ENCODE data around the gene MICAL2. TPM values are rescaled to one million over a fixed set of nuclear protein-coding genes. Genes with fewer than 3 reads are reported as not detected.

Gene MICAL2
- total RNA-seq, 1 donor from 2014 or later, result 20.8 TPM

GRCh38 chr11:12075291-12075690 is 35.1 kb upstream of the MICAL2 start:
- H3K4me3 Mint-ChIP-seq (ENCODE audit: unreplicated experiment), result no peak overlapping the region
- peak overlapping the region; percentile 93 for H3K27ac Mint-ChIP-seq (ENCODE audit: unreplicated experiment)
- no peaks in the 10 kb centered on the region for H3K9me3 Mint-ChIP-seq (ENCODE audit: unreplicated experiment)
- H3K27me3 Mint-ChIP-seq (ENCODE audit: unreplicated experiment), result no peaks in the 10 kb centered on the region
- no peak for TF ChIP-seq CTCF (IDR thresholded peaks at IDR 0.05)
- DNase-seq (ENCODE audit: extremely low spot score, unreplicated experiment), result no peak
- no peaks in the 10 kb centered on the region for H3K36me3 Mint-ChIP-seq (ENCODE audit: unreplicated experiment)
- peaks cover 39% of the 10 kb centered on the region for H3K4me1 Mint-ChIP-seq (ENCODE audit: unreplicated experiment)

GRCh38 chr11:12075822-12076821 is 34.3 kb upstream of the MICAL2 start:
- Mint-ChIP-seq H3K9me3 (ENCODE audit: unreplicated experiment) (no peaks in the 10 kb centered on the region), H3K36me3 (ENCODE audit: unreplicated experiment) (no peaks in the 10 kb centered on the region), H3K27ac (ENCODE audit: unreplicated experiment) (peak overlapping the region; percentile 93), H3K27me3 (ENCODE audit: unreplicated experiment) (no peaks in the 10 kb centered on the region), H3K4me3 (ENCODE audit: unreplicated experiment) (no peak overlapping the region), H3K4me1 (ENCODE audit: unreplicated experiment) (peaks cover 42% of the 10 kb centered on the region)
- no peak for TF ChIP-seq CTCF (IDR thresholded peaks at IDR 0.05)
- peak; percentile 87 for DNase-seq (ENCODE audit: extremely low spot score, unreplicated experiment)

- no peak for DNase-seq (ENCODE audit: extremely low spot score, unreplicated experiment)
- Mint-ChIP-seq H3K27ac (ENCODE audit: unreplicated experiment) (peak overlapping the region; percentile 93), H3K36me3 (ENCODE audit: unreplicated experiment) (no peaks in the 10 kb centered on the region), H3K4me1 (ENCODE audit: unreplicated experiment) (peaks cover 42% of the 10 kb centered on the region), H3K27me3 (ENCODE audit: unreplicated experiment) (no peaks in the 10 kb centered on the region), H3K4me3 (ENCODE audit: unreplicated experiment) (no peak overlapping the region), H3K9me3 (ENCODE audit: unreplicated experiment) (no peaks in the 10 kb centered on the region)
- TF ChIP-seq CTCF (IDR thresholded peaks at IDR 0.05), result no peak
Observed at GRCh38 chr11:12076840-12077534, 33.4 kb upstream of the MICAL2 start.

GRCh38 chr11:12077535-12078280 is 32.7 kb upstream of the MICAL2 start:
- Mint-ChIP-seq H3K9me3 (ENCODE audit: unreplicated experiment) (no peaks in the 10 kb centered on the region), H3K4me1 (ENCODE audit: unreplicated experiment) (peaks cover 42% of the 10 kb centered on the region), H3K27me3 (ENCODE audit: unreplicated experiment) (no peaks in the 10 kb centered on the region), H3K27ac (ENCODE audit: unreplicated experiment) (peak overlapping the region; percentile 93), H3K4me3 (ENCODE audit: unreplicated experiment) (no peak overlapping the region), H3K36me3 (ENCODE audit: unreplicated experiment) (no peaks in the 10 kb centered on the region)
- DNase-seq (ENCODE audit: extremely low spot score, unreplicated experiment), result no peak
- TF ChIP-seq CTCF (IDR thresholded peaks at IDR 0.05), result no peak

All from osteocyte (in vitro differentiated cells).